ENCODE data around the gene XPO6. TPM values are rescaled to one million over a fixed set of nuclear protein-coding genes. Genes with fewer than 3 reads are reported as not detected.

Gene XPO6
- total RNA-seq, 1 experiment from 2014 or later: 124 TPM

GRCh38 chr16:28255838-28256237 lies 44.1 kb upstream of the XPO6 start:
- H3K23ac ChIP-seq (ENCODE audit: insufficient read length, low read depth, low read length): no peak overlapping the region
- WGBS (ENCODE audit: extremely low coverage, insufficient read length, low lambda C conversion rate): no CpG with 5 or more reads among the region's 12 CpGs
- no peak overlapping the region for H3K4me2 ChIP-seq (ENCODE audit: insufficient read depth, insufficient read length, low read length)

More at GRCh38 chr16:28255838-28256237, 44.1 kb upstream of the XPO6 start:
- Mint-ChIP-seq H3K9me3 (peaks cover 2% of the 10 kb centered on the region in 2 experiments; a peak in 2 of 5 replicates), H3K27me3 (ENCODE audit: low read depth) (peaks cover 3% of the 10 kb centered on the region), H3K27ac (no peak overlapping the region), H3K4me1 (peaks cover 25 to 49% of the 10 kb centered on the region in 2 experiments), H3K36me3 (ENCODE audit: insufficient read depth in 1 of 3, low read depth in 3 of 3) (no peaks in the 10 kb centered on the region; a peak in 1 of 7 replicates), H3K4me3 (no peak overlapping the region)
- Histone ChIP-seq H3K79me1 (ENCODE audit: insufficient read depth, low read depth, low read length, poor library complexity, severe bottlenecking) (no peaks in the 10 kb centered on the region), H4K91ac (ENCODE audit: insufficient read length, low read depth, low read length) (no peak overlapping the region), H3K79me2 (ENCODE audit: insufficient read depth, low read length) (no peaks in the 10 kb centered on the region), H3K56ac (ENCODE audit: insufficient read length, low read depth, low read length) (no peak overlapping the region), H2BK15ac (ENCODE audit: low read depth, low read length) (no peak overlapping the region), H3K9me3 (ENCODE audit: control insufficient read depth, low read depth, low read length) (no peaks in the 10 kb centered on the region), H4K20me1 (ENCODE audit: control insufficient read depth, insufficient read depth, insufficient read length) (no peaks in the 10 kb centered on the region), H4K8ac (replicated peaks; ENCODE audit: insufficient read length, low read depth, low read length) (no peak overlapping the region), H3K18ac (ENCODE audit: insufficient read length, low read depth, low read length) (no peak overlapping the region), H2AK5ac (ENCODE audit: insufficient read length, low read length) (no peak overlapping the region), H3T11ph (ENCODE audit: low read length) (no peak overlapping the region), H2BK20ac (ENCODE audit: low read depth, low read length, poor library complexity, severe bottlenecking) (no peak overlapping the region), H3K9ac (ENCODE audit: extremely low read depth, insufficient read length, low read length) (no peak overlapping the region), H2BK12ac (ENCODE audit: insufficient read length, low read depth, low read length) (no peak overlapping the region), H4K5ac (ENCODE audit: insufficient read length, low read depth, low read length) (no peak overlapping the region), H3K27me3 (ENCODE audit: insufficient read depth, low read length) (peaks cover 2% of the 10 kb centered on the region; the same call in 1 of the 2 replicates), H2BK5ac (ENCODE audit: insufficient read length, low read length) (no peak overlapping the region), H3K27ac (ENCODE audit: insufficient read length, low read depth, low read length) (no peak overlapping the region), H2BK120ac (ENCODE audit: low read depth, low read length, poor library complexity, severe bottlenecking) (no peak overlapping the region), H3K14ac (ENCODE audit: insufficient read depth, low read length) (0 out of 2 replicates have a peak overlapping the region, but pooled peaks have one; percentile 69), H3K4me1 (ENCODE audit: insufficient read depth, low read length) (peaks cover 4% of the 10 kb centered on the region; the same call in 1 of the 2 replicates), H3K23me2 (ENCODE audit: insufficient read length, low read depth, low read length, poor library complexity, severe bottlenecking) (no peaks in the 10 kb centered on the region), H3K4ac (ENCODE audit: low read depth, low read length) (no peak overlapping the region), H2AFZ (ENCODE audit: low read length) (no peak overlapping the region)
- DNase-seq: no peak
- TF ChIP-seq CTCF (conservative IDR thresholded peaks at IDR 0.05): no peak

Measured in H9 (cell line).